GM21381 (cell line): ENCODE measurements around the gene CEP85L.

ENCODE experiments used
- ATAC-seq: cut with Tn5 transposase; IDR thresholded peaks from one replicate; pipeline ENCODE4 v1.9.1; 2021; ENCODE audit warnings: mild to moderate bottlenecking, moderate library complexity; ENCODE audit not compliant: unreplicated experiment

Gene CEP85L

DNA sequence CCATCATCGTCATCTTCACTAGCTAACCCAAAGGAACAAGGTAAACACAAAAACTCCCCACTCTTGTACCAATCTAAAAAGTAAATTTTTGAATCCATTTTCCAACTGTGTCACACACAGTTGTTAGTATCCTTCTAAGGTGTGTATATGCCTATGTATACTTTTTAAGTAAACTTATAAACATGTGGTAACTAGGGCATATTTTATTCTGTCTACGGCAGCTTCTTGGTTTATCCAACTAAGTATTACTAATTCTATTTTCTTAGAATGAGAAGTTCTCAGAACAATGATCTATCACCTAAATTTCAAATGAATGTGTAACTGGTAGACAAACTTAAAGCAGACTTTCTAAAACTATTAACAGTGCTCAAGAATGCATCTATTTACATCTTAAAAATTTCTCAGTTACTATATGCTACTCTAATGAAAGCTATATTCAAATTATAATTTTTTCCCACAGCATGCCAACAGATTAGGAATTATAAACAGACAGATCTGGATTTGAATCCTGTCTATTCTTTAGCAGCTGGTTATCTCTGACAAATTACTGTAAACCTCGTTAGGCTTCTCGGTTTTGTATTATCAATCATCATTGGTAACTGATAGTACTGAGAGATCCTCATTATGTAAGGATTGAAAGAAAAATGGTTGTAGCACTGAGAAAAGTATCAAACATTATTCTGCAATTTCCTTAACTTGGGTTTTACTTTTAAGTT lies 105.1 kb downstream of the CEP85L start:
- no peak for ATAC-seq

DNA sequence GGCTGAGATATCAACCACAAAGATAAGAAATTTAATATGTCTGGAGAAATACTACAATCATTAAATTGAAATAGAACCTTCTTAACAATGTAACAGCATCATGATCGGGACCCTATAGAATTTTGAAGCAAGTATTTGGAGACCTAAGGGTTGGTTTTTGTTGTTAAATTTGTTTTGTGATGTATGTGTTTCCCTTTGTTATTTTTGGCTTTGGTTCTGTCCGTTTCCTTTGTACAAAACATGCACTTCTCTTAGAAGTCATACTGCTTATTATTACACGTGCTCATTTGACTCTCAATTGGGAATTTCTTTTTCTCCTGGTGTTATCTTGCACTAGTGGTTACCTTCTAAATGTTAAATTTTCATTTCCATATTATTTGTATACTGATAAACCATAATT lies 107.3 kb downstream of the CEP85L start:
- ATAC-seq: no peak

DNA sequence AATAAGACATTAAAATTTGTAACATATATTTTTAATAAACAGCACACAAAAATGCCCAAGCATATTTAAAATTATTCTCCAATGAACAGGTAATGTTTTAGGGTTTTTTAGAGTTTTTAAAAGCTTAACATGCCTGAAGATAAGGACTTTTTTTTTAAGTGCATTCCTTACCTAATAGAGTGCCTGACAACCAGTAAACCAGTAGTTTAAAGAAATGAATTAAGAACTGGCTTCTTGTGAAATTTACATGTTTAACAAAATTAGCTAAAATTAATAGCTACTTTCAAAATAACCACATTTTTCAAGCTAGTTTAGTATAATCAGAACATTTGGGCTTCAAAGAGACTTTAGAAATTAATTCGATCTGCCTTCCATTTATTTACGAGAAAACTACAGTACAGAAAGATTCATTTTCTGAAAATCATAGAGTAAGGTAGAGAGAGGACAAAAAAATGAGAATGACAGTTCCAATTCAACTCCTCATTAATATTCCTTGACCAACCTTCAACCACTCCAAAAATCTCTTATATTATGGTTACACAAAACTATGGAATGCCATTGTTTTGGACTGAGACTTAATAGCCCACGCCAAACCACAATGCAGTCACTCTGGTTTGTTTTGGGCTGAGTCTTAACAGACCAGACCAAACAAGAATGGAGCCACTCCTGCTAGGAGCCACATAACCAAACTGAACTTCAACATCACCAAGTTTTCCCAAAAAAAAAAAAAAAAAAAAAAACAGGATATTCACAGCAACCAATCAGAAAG lies 109.0 kb downstream of the CEP85L start:
- ATAC-seq: no peak

DNA sequence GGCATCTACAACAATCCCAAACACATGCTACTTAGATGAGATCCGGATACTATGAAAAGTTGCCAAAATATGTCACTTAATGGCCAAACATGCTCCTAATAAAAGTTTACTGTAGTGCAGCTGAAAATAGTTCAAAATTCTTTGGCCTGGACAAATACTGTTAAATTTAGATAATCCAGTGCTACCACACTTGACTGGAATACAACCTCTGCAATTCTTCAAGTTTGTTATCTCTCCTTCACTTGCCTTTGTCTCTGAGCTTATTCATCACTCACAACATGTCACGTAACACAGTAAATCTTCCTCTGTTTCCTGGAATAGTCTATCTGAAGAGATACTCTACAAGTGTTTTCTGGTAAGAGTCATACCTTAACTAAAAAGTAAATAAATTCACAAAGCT lies 113.8 kb downstream of the CEP85L start:
- ATAC-seq: no peak

DNA sequence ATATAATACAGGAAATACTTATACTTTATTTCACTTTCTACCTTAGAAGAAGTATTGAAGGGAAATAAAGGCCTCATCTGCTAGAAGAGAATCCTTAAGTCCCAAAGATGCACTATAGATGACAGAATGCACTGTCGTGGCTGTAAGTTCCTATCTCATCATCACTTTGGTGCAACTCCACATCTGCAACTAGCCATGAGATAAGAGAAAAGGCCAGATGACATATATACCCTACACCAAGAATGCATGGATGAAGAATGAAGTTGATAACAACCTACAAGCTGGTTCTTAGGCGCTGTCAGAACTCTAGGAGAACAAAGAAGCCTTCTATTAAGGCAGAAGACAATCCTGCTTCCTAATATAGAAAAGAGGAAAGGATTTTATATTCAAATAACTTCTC lies 114.9 kb downstream of the CEP85L start:
- ATAC-seq: no peak

DNA sequence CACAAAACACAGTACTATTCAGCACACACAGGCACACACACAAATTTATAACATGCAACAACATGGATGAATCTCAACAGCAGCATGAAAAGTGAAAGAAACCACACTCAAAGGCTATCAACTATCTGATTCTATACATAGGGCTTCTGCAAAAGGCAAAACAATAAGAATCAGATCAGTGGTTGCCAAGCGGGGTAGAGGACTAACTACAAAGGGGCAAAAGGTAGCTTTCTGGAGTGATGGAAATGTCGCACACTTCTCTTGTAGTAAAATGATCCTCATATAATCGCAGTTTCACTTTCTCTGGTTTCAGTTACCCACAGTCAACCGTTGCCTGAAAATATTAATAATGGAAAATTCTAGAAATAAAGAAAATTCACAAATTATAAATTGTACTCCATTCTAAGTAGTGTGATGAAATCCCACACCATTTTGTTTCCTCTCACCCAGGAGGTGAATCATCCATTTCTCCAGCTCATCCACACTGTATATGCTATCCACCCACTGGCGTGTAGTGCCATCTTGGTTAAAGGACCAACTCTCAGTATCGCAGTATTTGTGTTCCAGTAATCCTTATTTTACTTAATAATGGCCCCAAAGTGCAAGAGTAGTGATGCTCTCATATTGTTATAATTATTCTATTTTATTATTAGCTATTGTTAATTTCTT lies 116.1 kb downstream of the CEP85L start:
- ATAC-seq: no peak

DNA sequence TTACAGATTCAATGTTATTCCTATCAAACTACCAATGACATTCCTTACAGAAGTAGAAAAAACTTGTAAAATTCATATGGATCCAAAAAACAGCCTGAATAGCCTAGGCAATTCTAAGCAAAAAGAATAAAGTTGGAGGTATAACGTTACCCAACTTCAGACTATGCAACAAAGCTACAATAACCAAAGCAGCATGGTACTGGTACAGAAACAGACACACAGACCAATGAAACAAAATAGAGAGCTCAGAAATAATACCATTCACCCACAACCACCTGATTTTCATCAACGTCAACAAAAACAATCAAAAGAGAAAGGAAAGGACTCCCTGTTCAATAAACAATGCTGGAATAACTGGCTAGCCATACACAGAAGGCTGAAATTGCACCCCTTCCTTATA lies 120.4 kb downstream of the CEP85L start:
- no peak for ATAC-seq

DNA sequence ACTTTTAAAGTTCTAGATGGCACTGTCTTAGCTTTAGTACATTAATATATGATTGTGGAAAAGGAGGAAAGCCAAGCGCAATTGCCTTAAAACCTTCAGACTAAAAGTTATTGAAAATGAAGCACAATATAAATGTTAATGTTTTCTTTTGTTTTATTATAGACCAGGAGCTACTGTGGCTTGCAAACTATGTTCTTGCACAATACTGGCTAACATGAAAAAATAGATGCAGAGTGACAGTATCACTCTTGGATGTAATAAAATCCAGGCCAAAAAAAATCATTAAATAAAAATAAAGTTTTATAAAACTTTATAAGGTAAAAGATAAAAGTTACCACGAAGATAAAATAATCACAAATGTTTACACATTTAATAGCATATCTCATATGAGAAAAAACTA lies 121.6 kb downstream of the CEP85L start:
- no peak for ATAC-seq

DNA sequence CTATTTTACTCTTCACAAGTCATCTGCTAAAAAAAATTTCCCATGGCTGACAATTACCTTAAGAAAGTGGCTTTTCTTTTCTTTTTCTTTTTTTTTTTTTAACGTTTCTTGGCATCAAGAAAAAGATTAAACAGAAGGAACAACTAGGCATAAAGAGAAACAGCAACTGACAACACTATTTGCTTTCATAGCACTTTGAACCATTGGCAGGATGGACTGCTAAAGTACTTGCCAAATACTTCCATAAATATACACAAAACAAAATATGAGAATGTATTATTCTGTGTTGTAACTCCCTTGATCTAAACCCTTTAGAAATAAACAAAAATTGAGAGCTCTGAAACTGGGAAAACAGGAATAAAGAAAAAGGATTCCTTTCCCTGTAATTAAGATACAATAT lies 123.3 kb downstream of the CEP85L start:
- no peak for ATAC-seq

DNA sequence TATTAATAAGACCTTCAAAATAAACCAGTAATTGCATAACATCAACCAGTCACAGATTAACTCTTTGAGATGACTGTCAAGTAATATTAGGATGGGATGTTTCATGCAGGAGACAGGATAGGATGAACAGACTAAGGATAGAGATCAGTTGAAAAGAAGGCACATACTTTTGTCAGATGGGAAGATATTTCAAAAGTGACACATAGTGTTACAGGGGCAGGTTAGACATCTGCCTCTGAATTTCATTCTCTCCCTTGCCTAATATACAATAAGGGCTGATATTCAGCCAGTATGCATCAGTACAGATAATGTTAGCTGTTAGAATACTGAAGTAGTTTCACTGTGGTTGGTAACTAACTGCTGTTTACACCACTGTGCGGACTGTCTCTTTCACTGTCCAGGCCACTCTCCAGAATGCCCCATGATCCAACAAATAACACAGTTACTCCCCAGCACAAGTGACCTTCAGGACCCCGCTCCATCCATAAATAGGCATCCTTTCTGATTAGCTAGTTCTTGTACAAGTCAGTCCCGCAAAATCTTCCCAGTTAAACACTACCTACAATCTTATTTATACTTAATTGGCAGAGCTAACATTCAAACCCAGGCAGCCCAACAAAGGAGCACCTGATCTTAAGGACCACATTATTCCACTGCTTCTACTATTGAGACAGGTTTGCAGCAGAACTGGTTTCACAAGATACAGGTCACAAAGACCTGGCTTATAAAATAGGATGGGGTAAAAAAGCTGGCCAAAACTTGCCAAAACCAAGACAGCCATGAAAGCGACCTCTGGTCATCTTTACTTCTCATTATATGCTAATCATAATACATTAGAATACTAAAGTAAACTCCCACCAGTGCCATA lies 125.2 kb downstream of the CEP85L start:
- no peak for ATAC-seq

DNA sequence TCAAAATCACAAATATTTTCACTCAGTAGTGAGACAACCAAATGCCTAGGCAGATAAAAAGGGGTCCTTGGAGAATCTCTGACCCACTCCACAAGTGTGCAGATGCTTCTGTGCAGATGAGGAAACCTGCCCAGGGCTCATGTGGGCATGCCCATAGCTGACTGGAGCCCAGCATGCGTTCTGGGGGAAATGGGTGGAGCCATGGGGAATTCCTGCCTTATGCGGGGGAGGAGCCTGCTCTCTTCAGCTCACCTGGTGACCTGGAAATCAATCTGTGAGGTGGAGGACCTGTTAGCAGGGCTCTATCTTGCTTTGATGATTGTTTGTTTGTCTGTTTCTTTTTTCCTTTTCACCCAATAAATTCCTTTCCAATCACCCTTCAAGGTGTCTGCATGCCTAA lies 126.7 kb downstream of the CEP85L start:
- no peak for ATAC-seq

DNA sequence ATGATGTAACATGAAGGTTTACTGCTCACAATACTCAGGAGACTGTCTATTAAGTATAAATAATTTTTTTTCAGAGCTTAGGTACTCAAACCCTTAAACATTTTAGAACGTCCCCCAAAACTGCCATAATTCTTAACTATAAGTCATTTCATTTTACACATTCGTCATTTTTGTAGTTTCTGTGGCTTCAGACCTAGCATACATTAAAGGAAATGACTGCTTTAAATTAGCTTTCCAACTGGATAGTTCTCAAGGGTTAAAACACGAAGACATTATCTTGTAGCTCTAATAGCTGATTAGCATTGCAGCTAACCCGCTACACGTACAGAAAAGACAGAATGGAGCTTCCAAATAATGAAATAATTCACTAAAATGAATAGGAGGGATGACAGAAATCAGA lies 128.2 kb downstream of the CEP85L start:
- no peak for ATAC-seq

DNA sequence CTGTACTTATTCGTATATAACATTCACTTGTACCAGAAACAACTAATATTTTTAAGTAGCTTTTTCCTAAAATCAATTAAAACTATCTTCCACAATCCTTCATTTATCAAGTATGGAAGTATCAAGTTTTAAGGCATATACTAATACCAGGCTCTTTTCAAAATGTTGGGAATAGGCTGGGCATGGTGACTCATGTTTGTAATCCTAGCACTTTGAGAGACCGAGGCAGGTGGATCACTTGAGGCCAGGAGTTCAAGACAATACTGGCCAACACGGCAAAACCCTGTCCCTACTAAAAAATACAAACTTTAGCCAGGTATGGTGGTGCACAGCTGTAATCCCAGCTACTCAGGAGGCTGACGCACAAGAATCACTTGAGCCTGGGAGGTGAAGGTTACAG lies 129.0 kb downstream of the CEP85L start:
- no peak for ATAC-seq

DNA sequence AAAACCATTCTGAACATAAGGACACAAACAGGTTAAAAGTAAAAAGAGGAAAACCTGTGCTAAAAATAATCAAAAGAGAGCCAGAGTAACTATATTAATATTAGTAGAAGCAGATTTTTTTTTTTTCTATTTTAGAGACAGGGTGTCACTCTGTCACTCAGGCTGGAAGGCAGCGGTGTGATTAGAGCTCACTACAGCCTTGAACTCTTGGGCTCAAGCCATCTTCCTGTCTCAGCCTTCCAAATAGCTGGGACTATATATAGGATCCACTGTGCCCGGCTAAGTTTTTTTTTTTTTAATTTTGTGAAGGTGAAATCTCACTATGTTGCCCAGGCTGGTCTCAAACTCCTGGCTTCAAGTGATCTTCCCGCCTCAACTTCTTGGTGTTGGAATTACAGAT lies 136.7 kb downstream of the CEP85L start:
- ATAC-seq: no peak

DNA sequence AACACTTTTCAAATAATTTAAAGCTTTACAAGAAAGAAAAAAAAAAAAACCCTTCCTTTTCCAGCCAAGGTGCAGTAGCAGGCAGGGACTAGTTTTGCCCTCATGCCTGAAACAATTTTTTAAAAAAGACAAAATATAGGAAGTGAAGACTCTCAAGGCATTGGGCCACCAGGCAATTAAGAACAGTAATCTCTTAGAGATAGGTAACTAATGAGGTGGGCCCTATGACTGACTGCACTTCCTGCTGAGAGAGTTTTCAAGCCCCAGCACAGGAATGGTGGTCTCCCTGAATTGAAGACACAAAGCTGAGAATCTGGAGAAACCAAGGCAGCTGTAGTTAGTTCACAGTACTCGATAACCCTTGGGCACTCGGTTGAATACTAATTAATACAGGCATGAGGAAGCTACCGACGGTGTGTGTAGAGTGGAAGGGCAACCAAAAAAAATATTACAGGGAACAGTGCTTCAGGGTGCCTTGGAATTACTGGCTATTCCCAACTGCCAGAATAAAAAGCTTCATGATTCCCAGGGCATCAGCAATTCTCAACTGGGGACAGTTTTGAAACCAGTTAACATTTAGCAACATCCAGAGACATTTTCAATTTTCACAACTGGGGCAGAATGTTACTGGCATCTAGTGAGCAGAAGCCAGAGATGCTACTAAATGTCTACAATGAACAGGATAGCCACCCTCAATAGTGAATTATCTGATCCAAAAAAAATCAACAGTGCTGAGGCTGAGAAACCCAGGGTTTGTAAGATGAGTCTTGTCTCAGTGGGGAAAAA lies 139.3 kb downstream of the CEP85L start:
- ATAC-seq: no peak

DNA sequence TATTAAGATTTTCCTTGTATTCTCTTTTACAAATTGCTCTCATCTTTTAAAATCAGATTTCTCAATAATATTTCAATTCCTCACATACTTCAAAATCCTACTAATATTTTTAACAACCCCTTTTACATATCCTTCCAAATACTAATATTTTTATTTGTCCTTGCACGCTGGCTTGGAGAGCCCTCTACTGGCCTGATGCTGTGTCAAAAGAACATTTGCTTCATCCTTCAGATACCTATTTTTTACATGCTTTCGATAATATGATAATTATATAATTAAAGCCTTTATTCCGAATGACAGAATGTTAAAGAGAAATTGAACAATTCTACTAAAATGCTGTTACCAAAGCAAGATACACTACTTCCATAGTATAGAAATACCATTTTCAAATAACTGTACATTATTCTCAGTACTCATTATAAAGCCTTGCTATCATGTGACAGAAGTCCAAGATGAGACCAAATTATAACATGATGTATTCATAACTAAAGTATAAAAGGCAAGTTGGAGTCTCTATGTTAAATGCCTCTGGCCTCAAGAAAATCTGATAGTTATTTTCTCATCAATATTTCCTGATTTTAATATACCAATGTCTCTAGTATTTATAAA lies 142.3 kb downstream of the CEP85L start:
- ATAC-seq: no peak

DNA sequence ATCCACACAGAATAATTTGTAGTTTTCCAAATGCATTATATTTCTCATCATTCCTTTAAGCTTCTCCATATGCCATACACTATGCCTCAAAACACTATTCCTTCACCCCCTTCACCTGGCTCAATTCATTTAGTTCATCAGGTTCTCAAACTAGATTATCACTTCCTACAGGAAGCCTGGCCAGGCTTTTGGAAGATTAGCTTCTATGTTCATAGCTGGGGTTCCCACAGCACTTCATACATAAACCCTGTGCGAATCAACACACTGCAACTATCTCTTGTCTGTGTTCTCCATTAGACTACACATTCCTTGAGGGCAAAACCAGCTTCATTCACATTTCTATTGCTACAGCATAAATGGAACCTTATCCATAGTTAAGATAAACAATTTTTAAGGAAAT lies 143.8 kb downstream of the CEP85L start:
- no peak for ATAC-seq

DNA sequence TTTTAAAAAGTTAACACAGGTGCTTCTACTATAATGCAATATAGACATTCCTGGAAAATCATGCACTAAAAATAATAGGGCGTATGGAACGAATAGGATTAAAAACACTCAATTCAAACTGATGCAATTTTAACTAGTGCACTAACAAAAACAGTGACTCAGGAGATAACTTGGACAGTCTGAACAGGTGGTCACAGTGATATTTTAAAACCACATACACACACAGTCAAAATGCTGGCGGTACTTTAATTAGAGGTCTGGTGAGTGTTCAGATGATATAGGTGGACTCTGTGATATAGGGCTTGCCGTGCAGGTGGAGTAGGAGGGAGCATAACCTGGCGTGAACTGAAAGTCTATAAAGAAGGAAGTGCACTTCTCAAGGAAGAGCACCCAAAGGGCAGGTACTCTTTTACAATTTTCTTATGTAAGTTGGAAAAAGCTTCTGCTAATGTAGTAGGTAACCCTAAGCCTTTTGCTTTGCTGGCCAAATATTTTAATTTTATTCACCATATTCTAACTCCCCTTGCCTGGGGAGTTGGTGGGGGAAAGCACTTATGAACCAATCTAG lies 145.2 kb downstream of the CEP85L start:
- ATAC-seq: no peak

DNA sequence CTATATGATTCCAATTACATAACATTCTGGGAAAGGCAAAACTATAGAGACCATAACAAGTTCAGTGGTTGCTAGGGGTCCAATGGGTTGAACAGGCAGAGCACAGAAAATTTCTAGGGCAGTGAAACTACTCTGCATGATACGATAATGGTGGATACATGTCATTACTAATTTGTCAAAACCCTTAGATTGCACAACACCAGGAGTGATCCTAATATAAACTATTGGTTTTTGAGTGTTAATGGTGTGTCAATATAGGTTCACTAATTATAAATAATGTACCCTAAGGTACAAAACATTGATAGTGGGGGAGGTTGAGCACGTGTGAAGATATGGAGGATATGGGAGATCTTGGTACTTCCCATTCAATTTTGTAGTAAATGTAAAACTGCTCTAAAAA lies 145.7 kb downstream of the CEP85L start:
- no peak for ATAC-seq

DNA sequence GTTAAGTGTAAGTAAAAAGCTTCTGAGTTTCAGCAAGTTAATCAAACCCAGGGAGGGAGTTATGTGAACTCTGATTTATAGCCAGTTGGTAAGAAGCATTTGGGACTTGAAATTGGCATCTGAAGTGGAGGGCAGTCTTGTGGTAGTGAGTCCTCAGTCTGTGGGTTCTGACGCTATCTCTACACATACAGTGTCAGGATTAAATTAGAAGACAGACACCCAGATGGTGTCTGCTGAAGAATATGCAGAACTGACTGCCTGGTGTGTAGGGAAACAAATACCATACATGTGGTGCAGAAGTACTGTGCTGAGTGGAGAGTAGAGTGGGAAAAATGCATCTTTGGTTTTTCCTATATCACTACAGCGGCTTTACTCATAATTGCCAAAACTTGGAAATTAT lies 146.8 kb downstream of the CEP85L start:
- ATAC-seq: no peak
